BLaER1 (cell line): ENCODE data around the gene ARHGAP18.

Source experiments
- H3K27ac ChIP-seq: shearing (Covaris generic); formaldehyde crosslinking; 2 replicates; pipeline ENCODE4 v1.8.1; 2022
- H3K27me3 ChIP-seq: shearing (Covaris generic); formaldehyde crosslinking; 2 replicates; pipeline ENCODE4 v1.8.1; 2022
- H3K36me3 ChIP-seq: shearing (Covaris generic); formaldehyde crosslinking; 2 replicates; pipeline ENCODE4 v1.8.1; 2022
- H3K4me1 ChIP-seq: shearing (Covaris generic); formaldehyde crosslinking; 2 replicates; pipeline ENCODE4 v1.8.1; 2022
- H3K4me2 ChIP-seq: shearing (Covaris generic); formaldehyde crosslinking; 2 replicates; pipeline ENCODE4 v1.8.1; 2022
- H3K4me3 ChIP-seq: shearing (Covaris generic); formaldehyde crosslinking; 2 replicates; pipeline ENCODE4 v1.8.1; 2022
- H3K9ac ChIP-seq: shearing (Covaris generic); formaldehyde crosslinking; 2 replicates; pipeline ENCODE4 v1.8.1; 2022
- H3K9me3 ChIP-seq: shearing (Covaris generic); formaldehyde crosslinking; 2 replicates; pipeline ENCODE4 v1.8.1; 2022
- H4K20me1 ChIP-seq: shearing (Covaris generic); formaldehyde crosslinking; 2 replicates; pipeline ENCODE4 v1.8.1; 2022
- Cebpa-rat ChIP-seq: shearing (Covaris generic); IDR thresholded peaks from 2 replicates; pipeline ENCODE4 v1.8.1; 2022

The ARHGAP18 gene

DNA sequence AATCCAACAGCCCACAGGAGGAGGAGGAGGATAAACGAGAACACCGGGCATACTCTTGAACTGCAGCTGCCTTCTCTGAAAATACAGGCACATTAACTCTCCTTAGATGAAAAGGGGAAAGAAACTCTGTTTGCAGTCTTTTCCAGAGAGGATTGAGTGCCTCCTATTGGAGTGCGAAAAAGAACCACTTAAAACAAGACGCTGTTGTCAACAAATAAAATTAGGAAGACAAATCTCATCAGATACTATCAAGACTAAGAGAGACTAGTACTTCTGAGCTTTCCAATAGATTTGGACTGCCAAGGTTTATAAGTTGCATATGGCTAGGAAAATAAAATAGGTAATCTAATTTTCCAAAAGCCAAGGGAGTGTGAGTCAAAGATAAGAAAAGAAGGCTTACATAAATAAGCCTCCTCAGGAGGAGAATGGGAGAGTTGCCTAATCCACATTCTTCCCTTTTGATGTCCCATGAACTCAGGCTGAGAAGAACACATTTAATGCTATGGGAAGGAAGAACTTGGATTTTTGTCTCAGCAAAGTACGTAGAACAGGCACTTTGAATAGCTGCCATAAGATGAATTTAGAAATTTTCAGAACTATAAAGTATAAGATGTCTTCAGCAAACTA, 154.7 kb downstream of the ARHGAP18 start:
- no peak overlapping the region for H3K9ac ChIP-seq
- H3K4me3 ChIP-seq: no peak overlapping the region
- TF ChIP-seq Cebpa-rat: no peak
- no peak overlapping the region for H3K27ac ChIP-seq
- no peaks in the 10 kb centered on the region for H4K20me1 ChIP-seq
- no peaks in the 10 kb centered on the region for H3K9me3 ChIP-seq
- H3K27me3 ChIP-seq: no peaks in the 10 kb centered on the region
- H3K36me3 ChIP-seq: no peaks in the 10 kb centered on the region
- no peaks in the 10 kb centered on the region for H3K4me1 ChIP-seq
- H3K4me2 ChIP-seq: no peak overlapping the region

DNA sequence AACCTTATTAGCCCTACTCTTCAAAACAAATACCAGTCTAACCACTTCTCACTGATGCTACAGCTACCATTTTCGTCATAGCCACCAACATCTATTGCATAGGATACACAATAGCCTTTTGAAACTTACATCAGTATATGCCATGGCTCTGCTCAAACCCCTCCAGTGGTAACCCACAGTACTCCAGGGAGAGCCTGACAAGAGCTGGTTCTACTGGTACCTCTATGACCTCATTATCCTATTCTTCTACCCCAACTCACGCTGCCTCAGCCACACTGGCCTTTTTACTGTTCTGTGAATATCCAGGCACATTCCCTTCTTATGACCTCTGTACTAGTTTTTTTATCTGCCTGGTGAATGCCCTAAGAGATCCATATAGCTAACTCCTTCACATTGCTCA, 157.6 kb downstream of the ARHGAP18 start:
- no peak for TF ChIP-seq Cebpa-rat
- Histone ChIP-seq H3K4me1 (peaks cover 3% of the 10 kb centered on the region; the same call in 1 of the 2 replicates), H3K4me2 (no peak overlapping the region), H3K27me3 (no peaks in the 10 kb centered on the region), H3K9me3 (no peaks in the 10 kb centered on the region), H4K20me1 (no peaks in the 10 kb centered on the region), H3K4me3 (no peak overlapping the region), H3K27ac (no peak overlapping the region), H3K9ac (no peak overlapping the region), H3K36me3 (no peaks in the 10 kb centered on the region)

DNA sequence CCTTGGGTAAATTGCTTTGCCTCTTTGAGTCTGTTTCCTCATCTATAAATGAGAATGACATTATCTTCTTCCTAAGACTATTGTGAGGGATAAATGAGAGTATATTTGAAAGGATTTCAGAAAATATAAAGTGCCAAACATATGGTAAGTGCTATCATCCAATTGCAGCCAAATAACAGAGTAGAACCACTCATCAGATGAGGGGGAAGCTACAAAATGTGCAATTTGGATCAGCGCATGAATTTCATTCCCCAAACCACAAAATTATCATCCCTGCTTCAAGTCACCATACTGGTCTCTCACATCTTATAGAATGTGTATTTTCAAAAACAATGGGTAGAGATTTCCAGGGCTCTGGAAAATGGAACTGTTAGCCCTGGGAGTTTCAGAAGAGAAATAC, 158.5 kb downstream of the ARHGAP18 start:
- H3K4me3 ChIP-seq: no peak overlapping the region
- no peak overlapping the region for H3K4me2 ChIP-seq
- no peaks in the 10 kb centered on the region for H4K20me1 ChIP-seq
- H3K9me3 ChIP-seq: no peaks in the 10 kb centered on the region
- H3K9ac ChIP-seq: no peak overlapping the region
- no peaks in the 10 kb centered on the region for H3K27me3 ChIP-seq
- no peak for TF ChIP-seq Cebpa-rat
- peaks cover 8% of the 10 kb centered on the region; the same call in 1 of the 2 replicates for H3K4me1 ChIP-seq
- H3K36me3 ChIP-seq: no peaks in the 10 kb centered on the region
- H3K27ac ChIP-seq: no peak overlapping the region

DNA sequence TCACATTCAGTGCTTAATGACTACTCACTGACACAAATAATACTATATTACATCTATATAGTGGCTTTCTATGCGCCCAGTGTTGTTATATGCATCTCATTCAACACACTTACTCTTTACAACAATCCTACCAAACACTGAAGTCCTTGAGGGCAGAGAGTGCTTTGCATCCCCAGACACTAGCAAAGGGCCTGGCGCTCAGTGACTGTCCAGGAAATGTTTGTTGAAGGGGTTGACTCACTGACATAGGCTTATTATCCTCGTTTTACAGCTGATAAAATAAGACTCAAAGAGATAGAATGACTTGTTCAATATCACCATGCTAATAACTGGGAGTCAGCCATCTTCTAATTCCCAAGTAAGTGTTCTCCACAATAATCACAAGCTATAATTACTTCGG, 163.3 kb downstream of the ARHGAP18 start:
- Histone ChIP-seq H3K36me3 (no peaks in the 10 kb centered on the region), H3K4me3 (no peak overlapping the region), H3K4me1 (peaks cover 8% of the 10 kb centered on the region; the same call in 1 of the 2 replicates), H3K9me3 (no peaks in the 10 kb centered on the region), H3K9ac (no peak overlapping the region), H3K27me3 (no peaks in the 10 kb centered on the region), H4K20me1 (no peaks in the 10 kb centered on the region), H3K27ac (no peak overlapping the region), H3K4me2 (no peak overlapping the region)
- no peak for TF ChIP-seq Cebpa-rat

DNA sequence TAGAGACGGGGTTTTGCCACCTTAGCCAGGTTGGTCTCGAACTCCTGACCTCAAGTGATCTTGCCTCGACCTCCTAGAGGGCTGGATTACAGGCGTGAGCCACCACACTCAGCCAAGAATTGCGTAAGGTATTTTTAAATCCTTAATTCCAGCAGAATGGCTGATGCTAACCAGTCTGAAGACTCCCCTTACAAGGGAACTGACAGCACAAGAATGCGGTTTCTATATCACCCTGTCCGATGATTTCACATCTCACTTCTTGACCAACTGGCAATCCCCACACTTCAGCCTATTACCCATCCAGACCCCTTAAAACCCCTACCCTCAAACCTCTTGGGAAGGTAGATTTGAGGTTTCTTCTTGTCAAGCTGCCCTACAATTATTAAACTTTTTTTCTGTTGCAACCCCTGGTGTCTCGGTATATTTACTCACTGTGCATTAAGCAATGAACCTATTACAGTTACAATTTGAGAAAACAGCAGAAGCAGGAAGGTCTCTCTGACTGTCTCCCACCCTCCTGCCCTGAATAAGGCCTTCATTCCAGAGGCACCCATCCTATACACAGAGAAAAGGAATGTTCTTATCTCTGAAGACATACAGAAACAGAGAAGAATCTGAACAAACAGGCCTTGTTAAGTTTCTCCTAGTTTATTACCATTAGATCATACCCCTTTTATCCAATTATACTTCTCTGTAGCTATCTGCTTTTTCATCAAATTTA, 164.9 kb downstream of the ARHGAP18 start:
- Histone ChIP-seq H3K4me3 (no peak overlapping the region), H3K27me3 (no peaks in the 10 kb centered on the region), H3K9ac (no peak overlapping the region), H3K4me1 (peaks cover 8% of the 10 kb centered on the region; the same call in 1 of the 2 replicates), H3K9me3 (no peaks in the 10 kb centered on the region), H3K4me2 (no peak overlapping the region), H3K27ac (no peak overlapping the region), H3K36me3 (no peaks in the 10 kb centered on the region), H4K20me1 (no peaks in the 10 kb centered on the region)
- TF ChIP-seq Cebpa-rat: no peak

DNA sequence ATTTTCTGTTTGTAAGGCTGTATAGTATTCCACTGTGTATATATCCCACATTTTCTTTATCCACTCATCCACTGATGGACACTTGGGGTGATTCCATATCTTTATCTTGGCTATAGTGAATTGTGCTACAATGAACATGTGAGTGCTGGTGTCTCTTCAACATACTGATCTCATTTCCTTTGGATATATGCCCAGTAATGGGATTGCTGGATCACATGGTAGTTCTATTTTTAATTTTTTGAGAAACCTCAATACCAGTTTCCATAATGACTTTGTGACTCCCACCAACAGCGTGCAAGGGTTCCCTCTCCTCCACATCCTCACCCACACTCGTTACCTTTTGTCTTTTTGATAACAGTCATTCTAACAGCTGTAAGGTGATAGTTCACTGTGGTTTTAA, 166.0 kb downstream of the ARHGAP18 start:
- no peaks in the 10 kb centered on the region for H3K9me3 ChIP-seq
- H3K4me1 ChIP-seq: peaks cover 8% of the 10 kb centered on the region; the same call in 1 of the 2 replicates
- H4K20me1 ChIP-seq: no peaks in the 10 kb centered on the region
- H3K4me2 ChIP-seq: no peak overlapping the region
- H3K27me3 ChIP-seq: no peaks in the 10 kb centered on the region
- no peaks in the 10 kb centered on the region for H3K36me3 ChIP-seq
- H3K27ac ChIP-seq: no peak overlapping the region
- H3K4me3 ChIP-seq: no peak overlapping the region
- no peak overlapping the region for H3K9ac ChIP-seq
- TF ChIP-seq Cebpa-rat: no peak

DNA sequence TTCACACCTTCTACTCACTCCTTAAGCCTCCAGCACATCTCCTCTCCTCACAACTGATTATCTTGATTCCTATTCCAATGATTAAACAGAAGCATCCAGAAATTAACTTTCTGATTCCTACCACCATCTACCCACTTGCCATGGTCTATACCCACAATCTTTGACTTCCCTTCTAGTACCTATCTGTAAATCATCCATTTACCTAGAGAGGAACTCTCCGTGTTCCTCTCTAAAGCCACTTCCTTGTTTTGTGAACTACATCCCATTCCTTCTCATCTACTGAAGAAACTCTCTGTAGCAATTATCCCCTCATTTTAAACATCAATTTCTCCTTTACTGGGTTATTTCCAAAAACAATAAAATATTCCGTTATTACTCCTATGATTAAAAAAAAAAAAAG, 167.3 kb downstream of the ARHGAP18 start:
- Histone ChIP-seq H4K20me1 (no peaks in the 10 kb centered on the region), H3K4me2 (no peak overlapping the region), H3K36me3 (no peaks in the 10 kb centered on the region), H3K9me3 (no peaks in the 10 kb centered on the region), H3K4me3 (no peak overlapping the region), H3K27me3 (no peaks in the 10 kb centered on the region), H3K9ac (no peak overlapping the region), H3K27ac (no peak overlapping the region), H3K4me1 (peaks cover 8% of the 10 kb centered on the region; the same call in 1 of the 2 replicates)
- TF ChIP-seq Cebpa-rat: no peak

DNA sequence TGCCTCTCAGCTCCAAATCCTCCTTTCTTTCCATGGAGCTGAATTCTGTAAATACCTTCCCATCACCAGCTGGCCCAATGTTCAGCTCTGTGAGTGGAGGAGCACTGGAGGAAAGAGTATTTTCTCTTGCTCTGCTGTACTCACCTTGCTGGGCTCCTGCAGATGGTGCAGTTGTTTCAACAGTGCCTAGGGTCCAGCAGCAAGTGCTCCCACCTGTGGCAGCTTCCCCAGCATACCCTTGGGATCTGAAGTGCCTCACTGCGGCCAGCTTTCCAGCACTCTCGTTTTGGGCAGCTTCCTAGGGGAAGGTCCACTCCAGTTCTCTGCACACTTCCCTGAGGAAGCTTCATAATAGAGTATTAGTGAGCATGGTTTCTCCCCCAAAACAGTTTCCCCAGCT, 170.9 kb downstream of the ARHGAP18 start:
- H4K20me1 ChIP-seq: no peaks in the 10 kb centered on the region
- TF ChIP-seq Cebpa-rat: no peak
- no peak overlapping the region for H3K27ac ChIP-seq
- H3K4me3 ChIP-seq: no peak overlapping the region
- H3K4me2 ChIP-seq: no peak overlapping the region
- H3K4me1 ChIP-seq: no peaks in the 10 kb centered on the region
- H3K27me3 ChIP-seq: no peaks in the 10 kb centered on the region
- H3K9ac ChIP-seq: no peak overlapping the region
- H3K36me3 ChIP-seq: no peaks in the 10 kb centered on the region
- H3K9me3 ChIP-seq: no peaks in the 10 kb centered on the region

DNA sequence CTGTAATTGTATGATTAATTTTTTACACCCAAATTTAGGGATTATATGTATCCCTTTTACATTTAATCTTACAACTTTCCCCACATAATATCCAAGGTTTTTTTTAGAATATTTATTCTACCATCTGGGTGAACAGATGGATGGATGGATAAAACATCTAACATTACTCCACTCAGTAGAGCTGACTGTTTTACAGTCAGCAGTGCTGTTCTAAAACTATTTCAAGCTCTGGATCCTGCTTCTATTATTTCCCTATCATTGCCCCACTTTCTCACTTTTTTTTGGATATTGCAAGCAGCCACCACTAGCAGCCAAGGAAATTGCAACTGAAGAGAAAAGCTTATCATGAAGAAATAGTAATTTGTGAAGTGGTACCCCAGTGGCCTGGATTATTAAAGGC, 173.7 kb downstream of the ARHGAP18 start:
- Histone ChIP-seq H3K36me3 (no peaks in the 10 kb centered on the region), H3K4me1 (no peaks in the 10 kb centered on the region), H3K4me3 (no peak overlapping the region), H3K27me3 (no peaks in the 10 kb centered on the region), H4K20me1 (no peaks in the 10 kb centered on the region), H3K27ac (no peak overlapping the region), H3K9me3 (no peaks in the 10 kb centered on the region), H3K9ac (no peak overlapping the region), H3K4me2 (no peak overlapping the region)
- no peak for TF ChIP-seq Cebpa-rat

DNA sequence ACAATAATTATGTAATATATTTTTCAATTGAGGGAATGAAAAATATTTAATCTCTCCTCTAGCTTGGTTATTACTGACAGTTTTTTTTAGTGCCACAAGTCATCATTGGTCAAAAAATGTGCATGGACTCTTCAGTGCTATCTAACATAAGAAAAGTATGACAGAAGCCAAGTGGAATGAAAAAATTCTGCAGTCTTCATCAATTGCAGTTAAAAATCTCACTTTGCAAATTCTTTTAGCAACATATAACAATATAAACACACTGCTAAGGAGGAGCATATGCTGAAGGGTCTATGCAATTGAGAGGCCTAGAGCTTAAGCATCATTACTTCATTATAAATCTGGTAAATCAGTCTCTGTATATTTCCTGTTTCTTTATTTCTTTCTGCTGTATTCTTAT, 175.1 kb downstream of the ARHGAP18 start:
- no peak overlapping the region for H3K4me2 ChIP-seq
- no peaks in the 10 kb centered on the region for H4K20me1 ChIP-seq
- H3K36me3 ChIP-seq: no peaks in the 10 kb centered on the region
- no peaks in the 10 kb centered on the region for H3K4me1 ChIP-seq
- TF ChIP-seq Cebpa-rat: no peak
- no peaks in the 10 kb centered on the region for H3K27me3 ChIP-seq
- H3K27ac ChIP-seq: no peak overlapping the region
- no peaks in the 10 kb centered on the region for H3K9me3 ChIP-seq
- H3K4me3 ChIP-seq: no peak overlapping the region
- H3K9ac ChIP-seq: no peak overlapping the region
